GM21447 (cell line): ENCODE results near the gene NKIRAS2.

Experiments used
- ATAC-seq: cut with Tn5 transposase; IDR thresholded peaks from one replicate; pipeline ENCODE4 v1.9.1; 2021; ENCODE audit not compliant: unreplicated experiment

NKIRAS2 gene

GRCh38 chr17:42019509-42020404, at the start of gene NKIRAS2:
Gene NKIRAS2, plus strand, starts transcription at chr17:42020090. Its CDS starts 1,488 bp downstream, at chr17:42021578.
- ATAC-seq: peak; percentile 47

DNA sequence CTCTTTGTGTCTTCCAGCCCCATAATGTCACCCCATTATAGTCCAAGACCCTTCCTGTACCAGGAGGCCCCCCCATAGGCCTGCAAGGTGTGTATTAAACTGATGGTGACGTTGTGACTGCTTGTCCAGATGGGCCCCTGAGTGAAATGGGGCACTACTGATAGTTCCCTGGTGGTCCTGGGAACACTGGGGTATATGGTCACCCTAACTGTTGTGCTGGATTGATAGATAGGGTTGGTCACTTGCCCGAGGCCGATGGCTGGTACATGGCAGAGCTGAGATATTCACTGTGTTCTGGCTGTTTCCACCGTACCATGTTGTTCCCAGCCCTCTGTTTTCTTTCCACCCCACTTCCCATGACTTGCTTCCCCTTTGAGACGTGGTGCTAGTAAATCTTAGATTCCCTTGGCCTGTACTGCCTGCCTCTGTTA, 49.0 kb upstream of the NKIRAS2 start:
- no peak for ATAC-seq

- no peak for ATAC-seq
These were observed 48.0 kb upstream of the NKIRAS2 start for GRCh38 chr17:41971721-41972523.

GRCh38 chr17:41972571-41973407, 47.1 kb upstream of the NKIRAS2 start:
- ATAC-seq: no peak

- ATAC-seq: no peak
These were observed 46.5 kb upstream of the NKIRAS2 start for GRCh38 chr17:41973408-41973811.

GRCh38 chr17:41974031-41974430, 45.9 kb upstream of the NKIRAS2 start:
- no peak for ATAC-seq

DNA sequence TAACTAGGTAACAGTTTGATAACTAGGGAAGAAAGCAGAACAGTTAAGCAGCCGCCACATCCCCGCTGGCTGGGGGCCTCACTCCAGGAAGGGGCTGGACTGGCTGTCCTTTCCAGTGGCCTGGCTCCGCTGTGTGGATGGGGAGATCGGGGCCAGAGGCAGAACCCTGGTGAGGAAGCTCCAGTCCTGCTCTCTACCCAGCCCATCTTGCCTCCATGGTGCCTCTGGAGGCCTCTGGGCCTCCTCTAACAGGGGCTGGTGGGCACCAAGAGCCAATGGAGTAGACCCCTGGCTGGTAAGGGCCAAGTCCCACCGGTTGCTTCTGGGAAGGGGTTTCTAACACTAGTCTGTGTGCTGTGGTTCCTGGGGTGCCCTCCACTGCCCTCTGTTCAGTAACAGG, 45.2 kb upstream of the NKIRAS2 start:
- ATAC-seq: no peak

GRCh38 chr17:41975099-41976083, 44.5 kb upstream of the NKIRAS2 start:
- ATAC-seq: no peak

GRCh38 chr17:41976142-41976768, 43.6 kb upstream of the NKIRAS2 start:
- no peak for ATAC-seq

DNA sequence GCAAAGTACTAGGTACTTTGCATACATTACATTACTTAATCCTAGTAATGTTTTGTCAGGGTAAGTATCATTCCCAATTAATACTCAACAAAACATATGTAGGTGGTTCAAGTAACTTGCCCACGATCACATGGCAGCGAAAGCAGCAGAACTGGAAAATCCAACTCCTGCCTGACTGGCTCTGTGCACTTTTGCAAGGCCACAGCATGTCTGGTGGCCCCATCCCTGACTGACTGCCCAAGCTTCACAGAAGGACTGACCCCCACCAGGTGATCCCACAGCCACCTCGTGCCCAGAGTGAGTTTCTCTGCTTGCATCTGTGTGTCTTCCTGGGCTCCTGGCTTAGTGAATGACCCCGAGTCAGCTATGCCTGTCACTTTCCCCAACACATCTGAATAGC, 41.9 kb upstream of the NKIRAS2 start:
- ATAC-seq: no peak

DNA sequence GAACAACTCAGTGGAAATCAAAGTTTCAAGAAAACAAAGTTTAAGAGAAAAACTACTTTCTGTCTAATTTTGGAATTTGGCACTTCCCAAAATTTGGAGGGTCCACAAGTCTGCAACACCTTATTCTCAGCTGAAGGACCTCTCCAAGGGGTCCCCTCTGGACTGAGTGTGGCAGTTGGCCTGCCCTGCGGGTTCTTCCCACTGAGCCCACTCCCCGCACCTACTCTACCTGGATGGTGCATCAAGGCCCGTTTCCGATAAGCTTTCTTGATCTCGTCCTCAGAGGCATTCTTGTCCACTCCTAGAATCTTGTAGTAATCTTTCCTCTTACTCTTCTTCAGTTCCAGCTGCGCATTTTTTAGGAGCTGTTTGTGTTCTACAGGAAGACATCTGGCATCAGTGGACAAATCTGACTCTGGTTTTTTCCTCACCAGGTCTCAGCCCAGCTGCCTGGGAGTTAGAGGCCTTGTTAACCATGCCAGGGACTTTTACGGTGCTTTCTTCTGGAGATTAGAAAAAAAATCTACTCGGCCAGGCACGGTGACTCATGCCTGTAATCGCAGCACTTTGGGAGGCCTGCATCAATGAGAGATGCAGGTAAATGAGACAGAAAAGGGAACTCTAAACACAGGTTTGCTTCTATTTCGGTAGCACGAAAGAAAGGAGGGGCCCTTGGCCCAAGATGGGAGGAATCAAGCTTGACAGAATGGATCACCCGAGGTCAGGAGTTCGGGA, 37.7 kb upstream of the NKIRAS2 start:
- no peak for ATAC-seq

DNA sequence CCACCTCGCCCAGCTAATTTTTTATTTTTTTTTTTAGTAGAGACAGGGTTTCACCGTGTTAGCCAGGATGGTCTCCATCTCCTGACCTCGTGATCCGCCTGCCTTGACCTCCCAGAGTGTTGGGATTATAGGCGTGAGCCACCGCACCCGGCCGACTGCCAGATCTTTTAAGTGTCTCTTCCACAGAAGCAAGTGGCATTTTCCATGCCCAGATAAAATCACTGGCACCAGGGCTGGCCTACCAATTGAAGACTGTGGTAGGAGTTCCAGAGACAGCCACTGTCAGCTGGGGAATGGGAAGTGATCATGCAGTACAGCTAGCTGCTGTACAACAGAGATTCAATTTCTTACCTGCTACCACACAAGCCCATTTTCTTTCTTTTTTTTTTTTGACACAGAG, 35.4 kb upstream of the NKIRAS2 start:
- no peak for ATAC-seq

DNA sequence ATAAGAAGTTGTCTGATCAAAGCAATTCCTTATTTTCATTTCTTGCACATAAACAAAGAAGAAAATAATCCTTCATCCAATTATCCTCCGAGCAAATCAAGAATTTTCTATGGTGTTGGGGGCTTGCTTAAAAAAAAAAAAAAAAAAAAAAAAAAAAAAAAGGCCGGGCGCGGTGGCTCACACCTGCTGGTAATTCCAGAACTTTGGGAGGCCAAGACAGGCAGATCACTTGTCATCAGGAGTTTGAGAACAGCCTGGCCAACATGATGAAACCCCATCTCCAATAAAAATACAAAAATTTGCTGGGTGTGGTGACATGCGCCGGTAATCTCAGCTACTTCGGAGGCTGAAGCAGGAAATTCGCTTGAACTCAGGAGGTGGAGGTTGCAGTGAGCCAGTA, 34.0 kb upstream of the NKIRAS2 start:
- ATAC-seq: no peak

- no peak for ATAC-seq
These were observed 33.3 kb upstream of the NKIRAS2 start for GRCh38 chr17:41986634-41987033.

- ATAC-seq: no peak
These were observed 32.2 kb upstream of the NKIRAS2 start for GRCh38 chr17:41987642-41988041.

GRCh38 chr17:41988418-41988817, 31.5 kb upstream of the NKIRAS2 start:
- ATAC-seq: no peak

DNA sequence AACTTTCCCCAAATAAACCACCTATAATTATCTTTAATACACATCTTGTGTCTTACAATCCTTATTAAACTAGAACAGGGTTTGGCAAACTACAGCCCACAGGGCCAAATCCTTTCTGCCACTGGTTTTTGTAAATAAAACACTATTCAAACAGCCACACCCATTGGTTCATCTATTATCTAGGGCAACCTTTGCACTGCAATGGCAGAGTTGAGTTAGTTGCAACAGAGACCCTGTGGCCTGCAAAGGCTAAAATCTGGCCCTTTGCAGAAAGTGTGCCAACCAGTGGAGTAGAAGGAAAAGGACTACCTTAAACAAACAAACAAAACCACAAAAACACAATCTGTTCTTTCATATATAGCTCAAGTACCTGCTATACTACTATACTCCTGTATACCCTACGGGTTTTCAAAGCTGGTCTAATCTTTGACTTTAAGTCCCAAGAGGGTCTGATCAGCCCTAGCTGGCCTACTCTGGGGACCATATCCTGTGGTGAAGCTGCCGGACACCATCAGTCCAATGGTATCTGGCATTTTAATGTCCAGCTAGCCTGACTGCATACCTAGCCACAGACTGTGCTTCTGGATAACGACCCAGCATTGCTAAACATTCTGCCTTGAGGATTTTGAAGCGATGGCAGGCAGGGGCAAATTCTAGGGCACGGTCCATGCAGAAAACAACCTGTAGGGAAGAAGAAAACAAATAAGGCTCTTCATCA, 30.0 kb upstream of the NKIRAS2 start:
- ATAC-seq: no peak

GRCh38 chr17:41992576-41992975, 27.3 kb upstream of the NKIRAS2 start:
- ATAC-seq: no peak
